Measurements from ENCODE around the gene MLLT10.

MLLT10 gene

DNA sequence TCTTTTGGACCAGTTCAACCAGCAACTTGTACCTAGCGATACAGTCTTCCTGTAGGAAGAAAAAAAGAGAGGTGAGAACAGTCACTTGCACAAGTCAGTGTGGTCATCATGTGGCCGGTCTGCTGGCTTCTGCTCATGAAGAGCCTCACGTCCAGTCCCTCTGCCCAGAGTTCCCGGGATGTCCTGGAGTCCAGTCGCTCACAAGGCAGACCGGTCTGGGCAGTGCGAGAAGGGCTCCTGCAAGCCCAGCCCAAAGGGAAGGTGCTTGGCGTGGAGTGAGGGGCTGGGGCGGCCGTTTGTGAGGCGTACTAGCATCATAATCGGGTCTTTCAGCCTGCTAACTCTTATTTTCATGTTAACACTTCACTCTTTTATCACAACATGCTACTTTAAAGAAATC is 222.7 kb downstream of the MLLT10 start:
- no peak overlapping the region for H3K27ac ChIP-seq
- H3K27me3 ChIP-seq (ENCODE audit: control insufficient read depth, insufficient read depth, low read length): no peaks in the 10 kb centered on the region
- TF ChIP-seq, protein P1, sequence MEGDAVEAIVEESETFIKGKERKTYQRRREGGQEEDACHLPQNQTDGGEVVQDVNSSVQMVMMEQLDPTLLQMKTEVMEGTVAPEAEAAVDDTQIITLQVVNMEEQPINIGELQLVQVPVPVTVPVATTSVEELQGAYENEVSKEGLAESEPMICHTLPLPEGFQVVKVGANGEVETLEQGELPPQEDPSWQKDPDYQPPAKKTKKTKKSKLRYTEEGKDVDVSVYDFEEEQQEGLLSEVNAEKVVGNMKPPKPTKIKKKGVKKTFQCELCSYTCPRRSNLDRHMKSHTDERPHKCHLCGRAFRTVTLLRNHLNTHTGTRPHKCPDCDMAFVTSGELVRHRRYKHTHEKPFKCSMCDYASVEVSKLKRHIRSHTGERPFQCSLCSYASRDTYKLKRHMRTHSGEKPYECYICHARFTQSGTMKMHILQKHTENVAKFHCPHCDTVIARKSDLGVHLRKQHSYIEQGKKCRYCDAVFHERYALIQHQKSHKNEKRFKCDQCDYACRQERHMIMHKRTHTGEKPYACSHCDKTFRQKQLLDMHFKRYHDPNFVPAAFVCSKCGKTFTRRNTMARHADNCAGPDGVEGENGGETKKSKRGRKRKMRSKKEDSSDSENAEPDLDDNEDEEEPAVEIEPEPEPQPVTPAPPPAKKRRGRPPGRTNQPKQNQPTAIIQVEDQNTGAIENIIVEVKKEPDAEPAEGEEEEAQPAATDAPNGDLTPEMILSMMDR (IDR thresholded peaks at IDR 0.05): no peak
- H3K36me3 ChIP-seq (ENCODE audit: control insufficient read depth, insufficient read depth, low read length): no peaks in the 10 kb centered on the region
- H3K4me1 ChIP-seq: no peaks in the 10 kb centered on the region
- no peaks in the 10 kb centered on the region for H3K9me3 ChIP-seq (ENCODE audit: control insufficient read depth, low read length)
- H3K4me3 ChIP-seq (ENCODE audit: low read depth, low read length): no peak overlapping the region
- H3K9ac ChIP-seq: no peak overlapping the region
- no peaks in the 10 kb centered on the region for H3K79me2 ChIP-seq
- no peak overlapping the region for H3K4me2 ChIP-seq (ENCODE audit: low read length)
- H2AFZ ChIP-seq: no peak overlapping the region

- Histone ChIP-seq H3K4me2 (ENCODE audit: low read length) (no peak overlapping the region), H3K4me1 (no peaks in the 10 kb centered on the region), H3K9me3 (ENCODE audit: control insufficient read depth, low read length) (no peaks in the 10 kb centered on the region), H3K36me3 (ENCODE audit: control insufficient read depth, insufficient read depth, low read length) (no peaks in the 10 kb centered on the region), H3K79me2 (no peaks in the 10 kb centered on the region), H3K27me3 (ENCODE audit: control insufficient read depth, insufficient read depth, low read length) (no peaks in the 10 kb centered on the region), H3K9ac (no peak overlapping the region), H3K27ac (no peak overlapping the region), H3K4me3 (ENCODE audit: low read depth, low read length) (no peak overlapping the region), H2AFZ (no peak overlapping the region)
- TF ChIP-seq, protein P1 (IDR thresholded peaks at IDR 0.05): no peak
These were observed 223.3 kb downstream of the MLLT10 start for GRCh38 chr10:21757185-21757901.

GRCh38 chr10:21758239-21758638 is 224.2 kb downstream of the MLLT10 start:
- H3K4me1 ChIP-seq: no peaks in the 10 kb centered on the region
- H3K9ac ChIP-seq: no peak overlapping the region
- no peaks in the 10 kb centered on the region for H3K9me3 ChIP-seq (ENCODE audit: control insufficient read depth, low read length)
- no peaks in the 10 kb centered on the region for H3K36me3 ChIP-seq (ENCODE audit: control insufficient read depth, insufficient read depth, low read length)
- no peak overlapping the region for H3K27ac ChIP-seq
- H3K4me2 ChIP-seq (ENCODE audit: low read length): no peak overlapping the region
- no peak overlapping the region for H2AFZ ChIP-seq
- H3K4me3 ChIP-seq (ENCODE audit: low read depth, low read length): no peak overlapping the region
- H3K79me2 ChIP-seq: no peaks in the 10 kb centered on the region
- TF ChIP-seq, protein P1 (IDR thresholded peaks at IDR 0.05): no peak
- H3K27me3 ChIP-seq (ENCODE audit: control insufficient read depth, insufficient read depth, low read length): no peaks in the 10 kb centered on the region

GRCh38 chr10:21758696-21759095 is 224.7 kb downstream of the MLLT10 start:
- Histone ChIP-seq H3K4me1 (no peaks in the 10 kb centered on the region), H3K27ac (no peak overlapping the region), H3K27me3 (ENCODE audit: control insufficient read depth, insufficient read depth, low read length) (no peaks in the 10 kb centered on the region), H3K36me3 (ENCODE audit: control insufficient read depth, insufficient read depth, low read length) (no peaks in the 10 kb centered on the region), H3K9ac (no peak overlapping the region), H3K9me3 (ENCODE audit: control insufficient read depth, low read length) (no peaks in the 10 kb centered on the region), H2AFZ (no peak overlapping the region), H3K4me2 (ENCODE audit: low read length) (no peak overlapping the region), H3K79me2 (no peaks in the 10 kb centered on the region), H3K4me3 (ENCODE audit: low read depth, low read length) (no peak overlapping the region)
- TF ChIP-seq, protein P1 (IDR thresholded peaks at IDR 0.05): no peak

GRCh38 chr10:21759232-21759631 is 225.2 kb downstream of the MLLT10 start:
- Histone ChIP-seq H3K9me3 (ENCODE audit: control insufficient read depth, low read length) (no peaks in the 10 kb centered on the region), H2AFZ (no peak overlapping the region), H3K4me3 (ENCODE audit: low read depth, low read length) (no peak overlapping the region)

More at GRCh38 chr10:21759232-21759631, 225.2 kb downstream of the MLLT10 start:
- Histone ChIP-seq H3K36me3 (ENCODE audit: control insufficient read depth, insufficient read depth, low read length) (no peaks in the 10 kb centered on the region), H3K9ac (no peak overlapping the region), H3K79me2 (no peaks in the 10 kb centered on the region), H3K4me1 (no peaks in the 10 kb centered on the region), H3K27ac (no peak overlapping the region), H3K4me2 (ENCODE audit: low read length) (no peak overlapping the region), H3K27me3 (ENCODE audit: control insufficient read depth, insufficient read depth, low read length) (no peaks in the 10 kb centered on the region)
- TF ChIP-seq, protein P1 (IDR thresholded peaks at IDR 0.05): no peak
